HepG2 (cell line): Measurements from ENCODE around the gene SMYD5. TPM values are rescaled to one million over a fixed set of nuclear protein-coding genes. Genes with fewer than 3 reads are reported as not detected.
A peak's percentile ranks its signal among the peaks of the same experiment; 100 is the strongest.

Experiments
- DMTF1 ChIP-seq: sonication (generic); formaldehyde crosslinking; IDR thresholded peaks from 2 replicates; pipeline ENCODE4 v1.4.0; 2020; ENCODE audit warnings: mild to moderate bottlenecking, missing genetic modification reagents
- HCFC1 ChIP-seq: fragments of 150-350 bp; IDR thresholded peaks from 2 replicates; pipeline ENCODE4 v1.6.1; 2014; ENCODE audit warnings: low read depth, low read length
- ISX ChIP-seq: sonication (generic); formaldehyde crosslinking; conservative IDR thresholded peaks from 2 replicates; pipeline ENCODE4 v1.5.0; 2020; ENCODE audit warnings: missing genetic modification reagents
- RFX3 ChIP-seq: IDR thresholded peaks from 2 replicates; pipeline ENCODE4 v1.6.1; 2016; ENCODE audit warnings: missing biosample characterization, missing genetic modification reagents
- SOX6 ChIP-seq, 2 experiments: fragments of 450-650 bp in 1 of 2; sonication (generic) in 1 of 2; formaldehyde crosslinking in 1 of 2; IDR thresholded peaks; 2 replicates each; pipeline versions ENCODE4 v1.4.0 to v1.6.1; 2017 to 2020; ENCODE audit warnings: antibody characterized with exemption in 1 of 2, mild to moderate bottlenecking in 1 of 2, missing genetic modification reagents in 1 of 2
- SRF ChIP-seq: IDR thresholded peaks from 2 replicates; pipeline ENCODE4 v1.6.1; 2011; ENCODE audit warnings: mild to moderate bottlenecking, low read depth, low read length, moderate library complexity
- SSRP1 ChIP-seq: IDR thresholded peaks from 2 replicates; pipeline ENCODE4 v1.6.1; 2016; ENCODE audit warnings: control low read depth
- TCF7 ChIP-seq: sonication (generic); IDR thresholded peaks from 2 replicates; pipeline ENCODE4 v1.6.1; 2016; ENCODE audit warnings: antibody characterized with exemption, low read depth
- YEATS4 ChIP-seq: sonication (generic); formaldehyde crosslinking; IDR thresholded peaks from 2 replicates; pipeline ENCODE4 v1.4.0; 2020; ENCODE audit warnings: missing genetic modification reagents, borderline replicate concordance
- ZBED4 ChIP-seq: sonication (generic); formaldehyde crosslinking; IDR thresholded peaks from 2 replicates; pipeline ENCODE4 v1.4.0; 2020; ENCODE audit warnings: missing genetic modification reagents, borderline replicate concordance
- ZNF350 ChIP-seq: sonication (generic); formaldehyde crosslinking; IDR thresholded peaks from 2 replicates; pipeline ENCODE4 v1.4.0; 2020; ENCODE audit warnings: mild to moderate bottlenecking, low read depth, missing genetic modification reagents, borderline replicate concordance
- ZNF383 ChIP-seq: sonication (generic); formaldehyde crosslinking; IDR thresholded peaks from 2 replicates; pipeline ENCODE4 v1.4.0; 2020; ENCODE audit warnings: missing genetic modification reagents, mild to moderate bottlenecking, borderline replicate concordance
- ZNF513 ChIP-seq: sonication (generic); formaldehyde crosslinking; conservative IDR thresholded peaks from 2 replicates; pipeline ENCODE4 v1.5.0; 2020; ENCODE audit warnings: missing genetic modification reagents
- polyA plus RNA-seq, 8 experiments: library from polyadenylated mRNA; depleted of rRNA in 3 of 8; stranded (reverse) in 7 of 8; unstranded in 1 of 8; fragments of >200 nt; fragmentation: Illumina TruSeq in 4 of 8; extraction: Trizol in 4 of 8; gene quantifications; 2 replicates each; pipeline versions ENCODE4 v1.2.1 to v1.2.3, GENCODE V29; 2011 to 2016; ENCODE audit warnings: low read depth in 4 of 8, missing spikeins in 1 of 8, mixed read lengths in 1 of 8; ENCODE audit not compliant: insufficient read depth in 1 of 8
- total RNA-seq, 5 experiments: library from RNA; depleted of rRNA; stranded (reverse); fragments of >200 nt; fragmentation: Illumina TruSeq; extraction: Trizol; gene quantifications; 2 replicates each; pipeline ENCODE4 v1.2.3, GENCODE V29; 2016; ENCODE audit warnings: low read depth in 1 of 5
- TF ChIP-seq, protein P1 (sequence below): sonication (generic); formaldehyde crosslinking; IDR thresholded peaks from 2 replicates; pipeline ENCODE4 v1.5.0; 2020; ENCODE audit warnings: missing genetic modification reagents
- TF ChIP-seq, protein P2 (sequence below): sonication (generic); formaldehyde crosslinking; IDR thresholded peaks from 2 replicates; pipeline ENCODE4 v1.8.0; 2022; ENCODE audit warnings: missing genetic modification reagents, low read depth, mild to moderate bottlenecking, borderline replicate concordance

SMYD5 gene
- total and polyA plus RNA-seq, 2 of the 13 experiments (the other 11 are each of a cell fraction or from before 2014, with no cell fraction given): 55.8 to 70.4 TPM

DNA sequence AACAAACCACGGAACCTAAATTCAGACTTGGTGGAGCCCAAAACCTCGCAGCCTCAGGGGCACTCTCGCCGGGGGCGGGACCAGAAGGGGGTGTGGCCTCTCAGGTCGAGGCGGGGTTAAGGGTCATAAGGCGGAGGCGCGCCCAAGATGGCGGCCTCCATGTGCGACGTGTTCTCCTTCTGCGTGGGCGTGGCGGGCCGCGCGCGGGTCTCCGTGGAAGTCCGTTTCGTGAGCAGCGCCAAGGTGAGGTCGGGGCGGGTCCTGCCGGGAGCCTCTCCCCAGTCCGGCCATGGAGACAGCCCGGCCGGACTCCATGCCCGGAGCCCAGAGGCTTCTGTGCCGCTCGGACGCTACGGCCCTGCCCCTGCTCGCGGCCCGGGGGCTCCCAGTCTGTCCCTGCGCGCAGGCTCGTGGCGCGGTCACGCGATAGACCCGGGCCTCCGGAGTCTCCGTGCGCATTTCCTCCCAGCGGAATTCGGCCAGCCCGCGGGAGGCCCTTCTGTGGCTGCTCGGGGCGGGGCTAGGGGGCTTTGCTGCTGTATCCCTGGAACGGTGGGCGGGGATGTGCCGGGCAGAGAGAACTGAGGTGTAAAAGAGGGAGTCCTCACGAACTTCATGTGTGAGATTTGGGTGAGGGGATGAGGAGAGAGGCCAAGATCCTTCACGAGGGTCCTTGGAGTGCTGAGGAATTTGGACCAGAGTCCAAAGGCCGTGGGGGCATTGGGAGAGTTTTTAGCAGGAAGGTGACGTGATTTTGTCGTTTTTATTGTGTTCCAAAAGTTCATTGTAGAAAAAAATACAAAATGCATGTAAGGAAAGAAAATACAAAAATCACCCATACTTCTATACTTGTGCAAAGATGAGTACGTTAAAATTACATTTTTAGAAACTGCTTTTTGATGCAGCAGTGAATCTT is at the start of gene SMYD5 (continued):
- peak; percentile 98; the same call in 1 of the 2 replicates for TF ChIP-seq ZNF383 (CRISPR knock-in tag)
- TF ChIP-seq SRF: no peak; the same call in 1 of the 2 replicates
- peak; percentile 55 for TF ChIP-seq HCFC1
- peak; percentile 87; the same call in 1 of the 2 replicates for TF ChIP-seq ZNF350
- no peak for TF ChIP-seq RFX3
- no peak for TF ChIP-seq ZNF513 (CRISPR knock-in tag)
- TF ChIP-seq, protein P1, sequence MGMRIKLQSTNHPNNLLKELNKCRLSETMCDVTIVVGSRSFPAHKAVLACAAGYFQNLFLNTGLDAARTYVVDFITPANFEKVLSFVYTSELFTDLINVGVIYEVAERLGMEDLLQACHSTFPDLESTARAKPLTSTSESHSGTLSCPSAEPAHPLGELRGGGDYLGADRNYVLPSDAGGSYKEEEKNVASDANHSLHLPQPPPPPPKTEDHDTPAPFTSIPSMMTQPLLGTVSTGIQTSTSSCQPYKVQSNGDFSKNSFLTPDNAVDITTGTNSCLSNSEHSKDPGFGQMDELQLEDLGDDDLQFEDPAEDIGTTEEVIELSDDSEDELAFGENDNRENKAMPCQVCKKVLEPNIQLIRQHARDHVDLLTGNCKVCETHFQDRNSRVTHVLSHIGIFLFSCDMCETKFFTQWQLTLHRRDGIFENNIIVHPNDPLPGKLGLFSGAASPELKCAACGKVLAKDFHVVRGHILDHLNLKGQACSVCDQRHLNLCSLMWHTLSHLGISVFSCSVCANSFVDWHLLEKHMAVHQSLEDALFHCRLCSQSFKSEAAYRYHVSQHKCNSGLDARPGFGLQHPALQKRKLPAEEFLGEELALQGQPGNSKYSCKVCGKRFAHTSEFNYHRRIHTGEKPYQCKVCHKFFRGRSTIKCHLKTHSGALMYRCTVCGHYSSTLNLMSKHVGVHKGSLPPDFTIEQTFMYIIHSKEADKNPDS (CRISPR knock-in tag): 0 out of 2 replicates have a peak, but pooled peaks have one; percentile 90
- TF ChIP-seq, protein P2, sequence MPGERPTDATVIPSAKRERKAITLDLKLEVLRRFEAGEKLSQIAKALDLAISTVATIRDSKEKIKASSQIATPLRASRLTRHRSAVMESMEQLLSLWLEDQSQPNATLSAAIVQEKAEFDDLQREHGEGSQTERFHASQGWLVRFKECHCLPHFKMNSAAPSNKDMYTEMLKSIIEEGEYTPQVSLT (CRISPR knock-in tag): no peak
- peak; percentile 92 for TF ChIP-seq YEATS4 (CRISPR knock-in tag)
- TF ChIP-seq ISX: no peak
- no peak for TF ChIP-seq SOX6 (IDR thresholded peaks at IDR 0.05)
- peak; percentile 40; the same call in 1 of the 2 replicates for TF ChIP-seq SOX6 (CRISPR knock-in tag; IDR thresholded peaks at IDR 0.05)
- TF ChIP-seq DMTF1: peak; percentile 78; the same call in 1 of the 2 replicates
- no peak for TF ChIP-seq TCF7
- no peak for TF ChIP-seq SSRP1 (CRISPR knock-in tag)
- TF ChIP-seq ZBED4 (CRISPR knock-in tag): no peak
